Activated gamma-delta T cell treated with anti-CD3 and anti-CD28 coated beads, Interleukin-2, amount 50 U/mL, for 16 hours (primary cell): Measurements from ENCODE around the gene SRC.
A peak's percentile ranks its signal among the peaks of the same experiment; 100 is the strongest.

ENCODE experiments used
- DNase-seq: peaks from one replicate; pipeline ENCODE4 v3.0.0-alpha.2; 2020; ENCODE audit warnings: low read depth

SRC gene

DNA sequence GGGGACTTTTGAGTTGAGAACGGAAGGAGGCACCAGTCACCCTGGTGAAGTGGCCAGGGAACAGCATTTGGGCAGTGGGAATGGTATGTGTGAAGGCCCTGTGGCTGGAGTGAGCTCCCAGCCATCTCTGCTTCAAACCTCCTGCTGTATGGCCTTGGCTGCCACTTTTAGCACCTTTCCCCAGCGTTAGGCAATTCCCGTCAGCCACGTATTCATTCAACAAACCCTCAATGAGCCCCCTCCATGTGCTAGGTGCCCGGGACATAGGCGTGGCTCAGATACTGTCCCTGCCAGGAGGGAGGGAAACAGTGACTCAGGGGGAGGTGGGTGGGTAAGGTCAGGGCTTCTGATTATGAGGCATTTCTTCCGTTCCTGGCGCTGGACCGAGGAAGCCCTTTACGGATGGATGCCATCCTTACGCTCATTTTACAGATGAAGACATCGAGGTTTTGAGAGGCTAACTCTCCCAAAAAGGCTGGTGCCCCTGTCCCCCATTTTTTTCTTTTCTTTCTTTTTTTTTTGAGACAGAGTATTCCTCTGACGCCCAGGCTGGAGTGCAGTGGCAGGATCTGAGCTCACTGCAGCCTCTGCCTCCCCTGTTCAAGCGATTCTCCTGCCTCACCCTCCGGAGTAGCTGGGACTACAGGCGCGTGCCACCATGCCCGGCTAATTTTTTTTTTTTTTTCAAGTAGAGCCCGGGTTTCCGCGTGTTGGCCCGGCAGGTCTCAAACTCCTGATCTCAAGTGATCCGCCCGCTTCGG lies 37.5 kb downstream of the SRC start:
- DNase-seq, result no peak

DNA sequence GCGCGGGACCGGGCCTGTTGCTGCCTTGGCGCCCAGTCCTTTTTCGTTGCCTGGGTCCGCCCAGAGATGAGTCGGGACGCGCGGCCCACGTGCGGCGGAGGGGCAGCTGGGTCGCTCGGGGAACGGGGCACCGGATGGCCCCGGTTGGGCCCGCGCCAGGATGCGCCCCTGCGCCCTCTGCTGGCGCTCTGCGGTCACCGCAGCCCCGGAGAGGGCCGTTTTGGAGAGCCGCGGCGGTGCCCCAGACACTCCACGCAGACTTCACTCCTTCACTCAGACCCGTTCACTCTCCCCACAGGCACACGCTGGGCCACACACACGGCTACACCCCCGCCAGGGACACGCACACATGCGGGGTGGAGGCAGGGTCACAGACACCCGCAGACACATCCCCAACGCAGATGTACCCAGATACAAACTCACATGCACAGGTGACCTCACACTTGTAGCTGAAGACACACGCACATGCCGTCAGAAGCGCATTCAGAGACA lies 38.8 kb downstream of the SRC start:
- DNase-seq, result peak; percentile 67

DNA sequence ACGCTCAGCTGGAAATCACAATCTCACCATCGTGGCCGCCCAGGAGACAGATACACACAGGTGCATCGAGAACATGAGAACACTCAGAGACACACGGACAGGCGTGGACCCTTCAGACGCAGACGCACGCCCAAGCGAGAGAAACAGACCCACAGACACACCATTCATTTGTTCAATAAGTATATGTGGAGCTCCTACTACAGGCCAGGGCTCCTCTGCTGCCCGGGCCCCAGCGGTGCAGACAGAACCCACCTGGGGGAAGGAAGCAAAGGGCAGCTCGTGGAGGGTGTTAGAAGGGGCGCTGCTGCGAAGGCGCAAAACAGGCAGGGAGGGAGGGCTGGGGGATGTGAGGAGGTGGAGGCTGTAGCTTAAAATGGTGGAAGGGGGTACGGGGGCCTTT lies 39.2 kb downstream of the SRC start:
- DNase-seq, result no peak

DNA sequence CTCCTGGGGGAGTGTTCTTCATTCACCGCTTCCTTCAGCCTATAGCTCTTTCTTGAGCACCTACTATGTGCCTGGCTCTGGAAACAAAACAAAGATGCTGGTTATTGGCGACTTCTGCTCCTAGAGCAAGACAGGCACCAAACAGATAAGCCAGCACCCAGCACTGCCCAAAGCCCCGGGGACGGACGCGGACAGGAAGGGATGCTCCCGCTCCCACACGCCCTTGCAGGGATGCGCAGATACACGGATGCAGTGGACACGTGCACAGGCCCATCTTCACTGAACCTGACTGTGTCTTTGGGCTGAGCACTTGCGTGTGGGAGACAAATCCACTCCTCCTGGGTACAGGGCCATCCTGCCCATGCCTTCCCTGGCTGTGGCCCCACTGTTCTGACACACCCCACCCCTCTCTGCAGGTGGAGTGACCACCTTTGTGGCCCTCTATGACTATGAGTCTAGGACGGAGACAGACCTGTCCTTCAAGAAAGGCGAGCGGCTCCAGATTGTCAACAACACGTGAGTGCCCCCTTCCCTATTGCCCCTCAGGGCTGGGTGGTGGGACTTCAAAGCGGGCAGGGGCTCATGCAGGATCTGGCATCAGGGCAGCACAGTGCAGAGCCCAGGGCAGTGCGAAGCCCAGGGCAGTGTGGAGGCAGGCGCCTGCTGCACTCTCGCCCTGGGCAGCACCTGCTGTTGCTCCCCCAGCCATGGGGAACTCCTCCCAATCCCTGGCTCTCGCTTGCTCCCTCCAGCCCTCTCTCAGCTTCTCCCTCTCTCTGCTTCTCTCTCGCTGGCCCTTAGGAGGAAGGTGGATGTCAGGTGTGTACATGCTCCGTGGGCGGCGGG lies 39.9 kb downstream of the SRC start:
- DNase-seq, result no peak

DNA sequence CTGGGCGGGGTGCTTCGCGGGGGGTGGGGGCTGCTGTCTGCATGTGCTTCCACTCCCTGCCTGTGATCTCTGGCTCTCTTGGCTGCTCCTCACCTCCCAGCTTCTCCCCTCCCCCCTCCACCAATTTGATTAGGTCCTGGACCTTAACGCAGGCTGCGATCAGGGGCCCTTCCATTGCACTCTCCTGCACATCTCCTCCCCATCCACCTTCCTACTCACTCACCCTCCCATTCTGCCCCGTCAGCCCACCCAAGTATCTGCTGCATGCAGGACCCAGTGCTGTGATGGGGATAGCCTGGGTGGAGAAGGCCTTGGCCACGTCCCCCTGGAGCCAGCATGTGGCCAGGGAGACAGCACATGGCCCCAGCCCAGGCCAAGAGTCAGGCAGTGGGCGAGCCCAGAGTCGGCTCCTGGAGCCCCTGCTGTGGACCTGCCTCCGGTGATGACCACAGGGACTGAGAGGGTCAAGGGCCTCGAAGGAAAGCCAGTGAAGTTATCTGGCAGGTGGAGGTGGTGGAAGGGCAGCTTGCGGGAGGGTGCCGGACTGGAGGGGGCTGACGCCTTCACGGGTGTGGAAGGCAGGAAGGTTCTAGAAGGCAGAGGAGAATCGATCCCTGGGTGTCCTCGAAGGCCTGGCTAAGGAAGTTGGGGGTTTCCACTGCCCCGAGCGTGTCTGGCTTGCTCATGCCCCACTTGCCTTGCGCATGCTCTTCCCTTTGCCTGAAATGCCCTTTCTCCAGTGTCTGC lies 40.7 kb downstream of the SRC start:
- no peak for DNase-seq

DNA sequence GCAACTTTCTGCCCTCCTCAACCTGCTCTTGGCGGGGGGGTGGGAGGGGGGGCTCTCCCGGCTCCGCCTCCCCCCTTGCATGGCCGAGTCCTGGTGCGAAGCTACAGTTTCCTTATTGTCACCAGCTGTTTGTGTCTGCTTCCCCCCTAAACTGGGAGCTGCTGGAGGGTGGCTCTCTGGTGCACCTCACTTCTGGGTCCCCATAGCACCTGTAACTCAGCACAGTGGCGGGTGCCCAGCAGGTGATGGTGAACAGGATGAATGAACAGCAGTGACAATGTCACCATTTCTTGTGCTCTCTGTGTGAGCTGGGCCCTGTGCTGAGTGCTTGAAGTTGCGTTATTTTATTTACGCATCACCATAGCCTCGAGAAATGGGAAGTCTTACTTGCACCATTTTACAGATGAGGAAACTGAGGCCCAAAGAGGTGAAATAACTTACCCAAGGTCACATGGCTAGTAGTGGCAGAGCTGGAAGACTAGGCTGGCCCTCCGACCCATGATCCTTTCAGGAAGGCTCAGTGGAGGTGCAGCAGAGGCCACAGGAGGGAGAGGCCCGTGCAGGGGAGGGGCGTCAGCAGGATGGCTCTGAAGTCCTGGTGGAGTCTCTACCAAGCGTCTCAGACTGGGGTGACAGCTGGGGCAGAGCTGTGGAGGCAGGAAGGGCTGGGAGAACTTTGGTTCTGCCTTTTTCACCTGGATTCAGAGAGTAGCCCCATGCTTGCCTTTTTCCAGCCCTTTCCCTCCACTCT lies 41.8 kb downstream of the SRC start:
- no peak for DNase-seq

DNA sequence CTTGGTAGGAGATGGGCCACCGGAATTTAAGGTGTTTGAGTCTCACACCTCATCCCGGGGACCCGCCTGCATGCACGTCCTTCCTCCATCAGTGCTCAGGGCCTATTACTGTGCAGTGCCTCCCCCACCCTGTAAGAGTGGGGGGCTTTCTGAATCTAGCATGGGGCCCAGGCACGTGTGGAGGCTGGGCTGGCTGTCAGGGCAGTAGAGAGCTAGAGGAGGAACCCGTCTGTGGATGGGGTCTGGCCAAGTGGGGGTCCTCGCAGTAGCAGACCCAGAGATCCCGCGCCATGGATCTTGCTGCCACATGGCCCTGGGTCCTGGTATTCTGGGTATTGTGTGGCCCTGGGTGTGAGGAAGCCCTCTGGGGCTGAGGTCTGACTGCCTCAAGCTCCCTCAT lies 42.9 kb downstream of the SRC start:
- no peak for DNase-seq

DNA sequence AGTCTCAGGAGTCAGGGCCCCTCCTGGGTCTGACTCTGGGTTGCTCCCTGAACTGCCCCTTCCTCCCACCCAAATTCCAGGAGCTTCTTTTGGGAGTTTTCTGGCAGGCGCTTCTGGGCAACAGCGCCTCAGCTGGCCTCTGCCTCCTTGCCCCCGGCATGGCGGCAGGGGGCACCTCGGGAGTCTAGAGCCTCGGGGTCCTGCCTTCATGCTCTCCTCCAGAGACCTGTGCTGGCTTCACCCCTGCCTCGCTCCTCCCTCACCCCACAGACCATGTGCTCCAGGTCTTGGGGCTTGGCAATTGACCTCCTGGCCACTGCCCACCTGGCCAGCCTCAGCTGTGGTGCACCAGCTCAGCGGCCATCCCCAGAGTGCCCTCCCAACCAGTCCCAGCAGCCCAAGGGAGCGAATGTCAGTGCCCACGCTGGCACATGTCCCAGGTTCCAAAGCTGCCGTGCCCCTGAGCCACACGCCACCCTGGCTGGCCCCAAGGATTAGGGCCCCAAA lies 43.4 kb downstream of the SRC start:
- no peak for DNase-seq

DNA sequence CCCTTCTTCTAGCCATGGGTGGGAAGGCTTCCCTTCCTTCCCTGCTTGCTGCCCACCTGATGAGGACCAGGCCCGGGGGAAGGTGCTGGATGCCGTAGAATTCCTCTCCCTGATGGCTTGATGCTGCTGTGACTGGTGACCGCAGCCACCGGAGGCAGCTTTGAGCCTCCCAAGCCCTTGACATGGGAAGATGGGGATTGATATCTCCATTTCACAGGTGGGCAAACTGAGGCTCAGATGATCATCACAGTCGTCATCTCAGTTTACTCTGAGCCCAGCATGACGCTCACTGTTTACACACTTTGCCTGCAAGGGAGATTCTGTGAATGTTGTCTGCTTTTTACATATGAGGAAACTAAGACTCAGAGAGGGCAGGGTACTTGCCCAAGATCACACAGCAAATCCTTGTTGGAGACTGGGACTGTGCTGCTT lies 43.9 kb downstream of the SRC start:
- no peak for DNase-seq

DNA sequence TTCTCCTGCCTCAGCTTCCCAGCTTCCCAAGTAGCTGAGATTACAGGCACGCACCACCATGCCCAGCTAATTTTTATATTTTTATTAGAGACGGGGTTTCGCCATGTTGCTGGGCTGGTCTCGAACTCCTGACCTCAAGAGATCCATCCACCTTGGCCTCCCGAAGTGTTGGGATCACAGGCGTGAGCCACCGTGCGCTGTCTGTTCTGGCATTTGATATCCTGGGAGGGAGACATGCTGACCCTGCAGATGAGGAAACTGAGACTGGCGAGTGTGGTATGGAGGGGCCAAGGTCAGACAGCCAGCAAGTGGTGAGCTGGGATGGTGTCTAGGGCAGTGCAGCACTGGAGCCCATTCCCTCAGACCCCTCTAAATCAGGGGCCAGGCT lies 44.6 kb downstream of the SRC start:
- DNase-seq, result no peak

DNA sequence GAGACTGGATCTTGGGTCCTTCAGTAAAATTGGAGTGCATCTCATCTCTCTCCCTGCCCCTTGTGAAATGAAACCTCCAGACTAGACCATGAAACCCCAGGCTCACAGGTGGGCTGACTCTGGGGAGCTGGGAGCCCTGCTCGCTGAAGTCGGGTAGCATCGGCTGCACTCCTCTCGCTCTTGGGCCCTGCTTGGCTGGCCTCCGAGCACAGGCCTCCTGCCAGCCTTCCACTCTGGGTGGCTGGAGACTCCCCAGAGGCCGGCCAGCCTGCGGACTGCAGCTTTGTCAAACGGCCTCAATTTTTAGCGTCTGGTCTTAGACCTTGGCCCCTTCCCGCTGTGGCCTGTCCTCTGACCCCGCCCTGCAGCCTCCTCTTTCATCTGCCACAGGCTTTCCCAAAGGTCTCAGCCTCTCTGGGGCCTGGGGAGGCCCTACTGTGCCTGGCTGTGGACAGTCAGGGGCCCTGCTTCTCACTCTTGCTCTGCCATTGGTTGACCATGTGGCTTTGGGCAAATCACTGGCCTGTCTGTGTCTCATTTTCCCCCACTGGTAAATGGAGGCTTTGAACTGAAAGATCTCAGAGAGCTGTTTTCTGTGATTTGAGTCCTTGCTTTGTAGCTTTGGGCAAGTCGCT lies 45.1 kb downstream of the SRC start:
- DNase-seq, result no peak

DNA sequence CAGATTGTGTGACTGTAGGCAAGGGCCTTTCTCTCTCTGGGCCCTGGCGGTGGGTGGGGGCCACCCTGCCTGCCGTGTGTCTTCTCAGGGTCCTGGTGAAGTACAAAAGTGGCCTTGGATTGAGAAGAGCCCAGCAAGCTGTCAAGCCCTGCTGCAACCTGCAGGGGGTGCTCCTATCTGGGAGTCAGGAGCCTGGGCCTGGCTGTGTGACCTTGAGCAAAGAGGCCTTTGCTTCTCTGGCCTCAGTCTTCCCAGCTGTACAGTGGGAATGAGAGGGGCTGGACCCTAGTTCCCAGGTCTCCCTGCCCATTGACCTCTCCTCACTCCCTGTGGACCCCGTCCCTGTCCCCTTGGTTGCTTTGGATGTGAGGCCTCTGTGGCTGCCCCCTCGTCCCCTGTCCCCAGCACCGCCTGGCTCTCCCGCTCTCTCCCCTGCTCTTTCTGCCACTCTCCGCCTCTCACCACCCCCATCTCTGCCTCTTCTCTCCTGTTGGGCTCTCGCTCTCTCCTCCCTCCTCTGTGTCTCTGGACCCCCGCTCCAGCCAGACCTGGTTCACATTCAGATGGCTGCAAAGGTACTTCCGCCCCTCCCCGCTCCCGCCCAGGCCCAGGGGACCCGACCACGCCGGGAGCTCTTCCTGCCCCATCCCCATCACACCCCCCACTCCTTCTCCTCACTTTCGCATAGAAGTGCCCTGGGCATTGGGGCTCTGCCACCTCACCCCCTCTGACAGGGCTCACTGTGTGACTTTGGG lies 46.7 kb downstream of the SRC start:
- no peak for DNase-seq

DNA sequence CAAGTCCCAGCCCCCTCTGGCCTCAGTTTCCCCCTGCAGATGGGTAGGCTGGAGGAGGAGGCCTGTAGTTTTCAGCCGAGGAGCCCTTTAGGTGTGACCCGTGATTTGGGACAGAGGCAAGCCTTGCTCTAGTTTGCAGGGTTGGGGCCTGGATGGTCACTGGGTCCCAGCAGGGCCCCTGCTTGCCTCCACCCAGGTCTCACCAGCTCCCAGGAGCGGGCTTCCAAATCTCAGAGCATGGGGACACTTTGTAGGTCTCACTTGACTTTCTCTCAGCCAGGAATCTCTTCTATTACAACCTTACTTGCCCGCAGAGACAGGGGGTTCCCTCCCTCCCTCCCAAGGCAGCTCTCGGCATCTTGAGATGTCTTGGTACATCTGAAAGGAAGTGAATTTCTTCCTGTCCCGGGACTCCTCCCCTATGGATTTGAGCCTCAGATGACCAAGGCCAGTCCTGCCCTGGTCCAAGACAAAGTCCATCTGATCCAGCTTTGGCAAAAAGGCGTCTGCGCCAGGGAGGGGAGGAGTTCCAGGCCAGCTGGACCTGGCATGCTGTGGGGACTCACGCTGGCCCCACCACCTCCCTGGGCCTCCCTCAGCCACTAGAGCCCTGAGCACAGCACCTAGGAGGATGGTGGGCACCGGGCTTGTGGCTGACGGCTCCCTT lies 47.4 kb downstream of the SRC start:
- DNase-seq, result no peak

DNA sequence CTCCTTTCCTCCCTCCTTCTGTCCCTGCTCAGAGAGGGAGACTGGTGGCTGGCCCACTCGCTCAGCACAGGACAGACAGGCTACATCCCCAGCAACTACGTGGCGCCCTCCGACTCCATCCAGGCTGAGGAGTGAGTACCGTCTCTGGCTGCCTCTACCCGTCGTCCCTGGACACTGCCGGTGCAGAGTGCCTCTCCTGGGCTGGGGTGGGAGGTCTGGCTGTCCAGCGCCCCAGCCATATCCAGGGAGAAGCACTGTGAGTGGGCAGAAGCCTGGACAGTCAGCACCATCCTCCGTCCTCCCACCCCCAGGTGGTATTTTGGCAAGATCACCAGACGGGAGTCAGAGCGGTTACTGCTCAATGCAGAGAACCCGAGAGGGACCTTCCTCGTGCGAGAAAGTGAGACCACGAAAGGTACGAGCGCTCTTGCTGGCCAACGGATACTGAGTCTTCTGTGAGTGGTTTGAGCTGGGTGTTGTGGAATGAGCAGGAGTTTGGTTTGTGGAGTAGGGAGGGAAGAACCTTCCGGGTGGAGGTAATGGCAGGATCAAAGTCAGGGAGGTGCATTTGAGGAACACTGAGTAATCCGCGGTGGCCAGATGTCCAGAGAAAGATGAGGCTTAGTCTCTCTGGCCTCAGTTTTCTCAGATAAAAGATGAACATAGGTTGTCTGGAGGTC lies 48.1 kb downstream of the SRC start:
- no peak for DNase-seq

DNA sequence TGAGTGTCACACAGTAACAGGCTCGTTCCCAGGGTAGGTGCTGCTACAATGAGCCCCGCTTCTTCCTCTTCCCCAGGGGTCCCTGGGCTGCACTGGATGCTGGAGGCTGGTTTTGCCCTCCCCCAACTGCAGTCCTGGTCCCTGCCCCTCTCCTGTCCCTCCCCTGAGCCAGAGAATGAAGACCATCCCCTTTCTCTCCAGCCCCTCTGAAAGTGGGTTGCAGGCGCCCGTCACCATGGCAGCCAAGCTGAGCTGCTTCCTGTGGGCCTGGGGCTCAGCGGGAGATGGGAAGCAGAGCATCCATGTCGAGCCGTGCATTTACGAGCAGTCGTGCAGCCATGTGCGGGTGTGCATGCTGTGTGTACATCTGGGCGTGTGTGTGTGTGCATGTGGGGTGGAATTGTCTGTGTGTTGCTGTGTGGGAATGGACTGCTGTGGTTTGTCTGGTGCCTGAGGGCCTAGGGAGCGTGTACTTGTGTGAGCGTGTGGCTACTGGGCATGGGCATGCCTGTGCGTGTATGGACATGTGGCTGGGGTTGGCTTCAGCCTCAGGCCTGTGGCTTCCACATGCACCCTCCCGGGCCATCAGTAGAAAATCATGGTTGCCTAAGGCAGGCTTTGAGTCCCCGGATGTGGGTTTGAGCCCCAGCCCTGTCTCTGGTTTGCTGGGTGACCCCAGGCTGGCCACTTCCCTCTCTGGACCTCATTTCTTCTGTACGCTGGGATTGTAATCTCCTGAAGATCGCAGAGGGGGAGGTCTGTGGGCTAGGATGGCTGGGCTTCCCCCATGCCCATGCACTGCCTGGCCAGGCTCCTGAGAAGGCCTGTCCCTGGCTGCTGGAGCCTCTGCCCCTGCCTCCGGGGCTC lies 48.8 kb downstream of the SRC start:
- DNase-seq, result no peak

DNA sequence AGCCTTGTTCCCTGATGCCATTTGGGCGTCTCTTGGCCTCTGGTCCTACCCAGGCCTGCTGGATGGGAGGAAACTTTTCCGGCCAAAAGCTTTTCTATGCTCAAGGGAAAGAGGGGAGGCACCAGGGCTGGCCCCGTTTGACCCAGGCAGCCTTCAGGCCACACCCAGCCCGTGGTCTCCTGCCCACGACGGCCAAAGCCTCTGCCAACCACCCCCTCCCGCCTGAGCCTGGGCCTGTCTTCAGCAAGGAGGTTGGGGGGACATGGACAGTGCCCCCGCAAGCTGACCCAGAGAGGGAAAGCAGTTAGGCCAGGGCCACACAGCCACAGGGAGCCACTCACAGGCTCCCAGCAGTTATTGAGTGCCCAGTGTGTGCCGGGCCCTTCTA lies 49.5 kb downstream of the SRC start:
- no peak for DNase-seq

DNA sequence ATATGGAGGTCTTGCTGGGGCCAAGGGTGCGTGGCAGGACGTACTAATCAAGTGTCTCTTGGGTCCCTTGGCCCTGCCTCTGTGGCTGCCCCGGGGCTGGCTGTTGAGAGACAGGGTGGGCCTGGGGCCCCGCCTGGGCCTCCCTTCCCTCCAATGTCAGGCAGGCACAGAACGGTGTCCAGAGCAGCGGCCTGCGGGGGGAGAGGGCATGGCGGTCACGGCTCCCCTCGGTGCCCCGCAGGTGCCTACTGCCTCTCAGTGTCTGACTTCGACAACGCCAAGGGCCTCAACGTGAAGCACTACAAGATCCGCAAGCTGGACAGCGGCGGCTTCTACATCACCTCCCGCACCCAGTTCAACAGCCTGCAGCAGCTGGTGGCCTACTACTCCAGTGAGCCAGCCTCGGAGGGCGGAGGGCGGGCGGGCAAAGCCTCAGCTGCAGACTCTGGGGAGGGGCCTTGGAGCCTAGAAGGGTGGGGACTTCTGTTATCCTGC lies 50.0 kb downstream of the SRC start:
- DNase-seq, result no peak

DNA sequence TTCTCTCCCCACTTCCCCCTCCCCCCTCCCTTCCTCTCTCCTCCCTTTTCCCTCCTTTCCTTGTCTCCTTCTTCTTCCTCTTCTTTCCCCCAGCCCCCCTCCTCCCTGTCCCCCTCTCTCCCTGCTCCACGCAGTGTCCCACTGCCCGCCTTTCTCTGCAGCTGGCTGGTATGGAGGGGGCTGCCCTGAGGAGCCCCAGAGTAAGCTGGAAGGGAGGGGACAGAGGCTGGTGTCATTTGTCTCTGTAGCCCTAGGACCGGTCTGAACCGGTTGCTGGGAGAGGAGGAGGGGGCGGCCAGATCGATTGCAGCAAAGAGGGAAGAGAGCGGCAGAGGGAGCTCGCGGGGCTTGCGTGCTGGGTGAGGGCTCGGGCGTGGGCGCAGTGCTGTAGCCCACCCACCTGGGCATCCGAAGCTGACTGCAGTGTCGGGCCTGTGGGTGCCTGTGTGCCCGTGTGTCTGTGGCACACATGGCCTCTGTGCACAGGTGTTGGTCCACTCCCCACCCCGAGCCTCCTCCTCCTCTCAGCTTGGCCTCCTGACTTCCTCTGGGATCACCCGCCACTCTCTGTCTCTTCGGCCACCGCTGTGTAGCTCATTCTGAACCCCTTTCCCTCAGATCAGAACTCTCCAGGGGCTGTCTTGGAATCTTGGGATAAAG lies 50.6 kb downstream of the SRC start:
- no peak for DNase-seq
